GM19099 (cell line): ENCODE results near the gene MMP14.
A peak's percentile ranks its signal among the peaks of the same experiment; 100 is the strongest.

Experiments
- POLR2A ChIP-seq: IDR thresholded peaks from 3 replicates; pipeline ENCODE4 v1.6.1; 2011; ENCODE audit warnings: low read depth; ENCODE audit not compliant: insufficient read length; ENCODE audit errors: extremely low read depth

The MMP14 gene

DNA sequence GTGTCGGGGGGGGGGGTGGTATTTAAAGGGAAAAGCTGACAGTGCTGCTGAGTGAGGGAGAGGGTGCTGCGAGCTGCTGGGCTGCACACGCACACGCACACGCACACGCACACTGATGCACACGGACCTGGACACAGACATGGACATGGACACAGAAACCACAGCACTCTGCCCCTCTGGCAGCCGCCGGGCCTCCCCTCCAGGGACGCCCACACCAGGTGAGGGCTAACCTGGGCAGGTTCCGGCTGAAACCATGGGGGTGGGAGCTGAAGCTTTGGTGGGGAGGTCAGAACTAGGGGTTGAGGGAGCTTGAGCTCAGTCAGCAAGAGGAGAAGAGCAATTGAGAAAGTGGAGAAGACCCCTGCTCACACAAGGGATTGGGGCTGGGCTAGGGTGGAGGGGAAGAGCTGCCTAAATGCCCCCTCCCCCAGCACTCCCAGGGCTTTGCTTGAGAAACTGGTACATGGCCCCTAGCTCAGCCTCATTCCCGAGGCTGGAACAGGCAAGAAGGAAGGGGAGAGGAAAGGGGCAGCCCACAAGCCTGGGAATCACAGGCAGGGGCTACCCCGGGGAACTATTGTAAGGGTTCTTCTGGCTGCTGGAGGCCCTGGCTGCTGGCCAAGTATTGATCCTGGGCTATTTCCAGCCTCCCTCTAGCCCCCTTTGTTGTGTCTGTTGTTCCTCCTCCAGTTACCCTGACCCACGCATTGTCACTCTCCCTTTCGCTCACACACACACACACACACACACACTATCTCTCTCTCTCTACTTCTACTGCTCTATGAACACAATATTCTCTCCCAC is 47.0 kb downstream of the MMP14 start, which contains the start of gene REM2:
Gene REM2, plus strand, starts transcription at position 50 of the 804 bp plus-strand sequence. Its CDS starts 66 bp downstream, at position 116.
- TF ChIP-seq POLR2A, result no peak

- no peak for TF ChIP-seq POLR2A
Observed at GRCh38 chr14:22884076-22884737, 47.8 kb downstream of the MMP14 start.

- no peak for TF ChIP-seq POLR2A
Observed at GRCh38 chr14:22884738-22885523, 48.5 kb downstream of the MMP14 start.

DNA sequence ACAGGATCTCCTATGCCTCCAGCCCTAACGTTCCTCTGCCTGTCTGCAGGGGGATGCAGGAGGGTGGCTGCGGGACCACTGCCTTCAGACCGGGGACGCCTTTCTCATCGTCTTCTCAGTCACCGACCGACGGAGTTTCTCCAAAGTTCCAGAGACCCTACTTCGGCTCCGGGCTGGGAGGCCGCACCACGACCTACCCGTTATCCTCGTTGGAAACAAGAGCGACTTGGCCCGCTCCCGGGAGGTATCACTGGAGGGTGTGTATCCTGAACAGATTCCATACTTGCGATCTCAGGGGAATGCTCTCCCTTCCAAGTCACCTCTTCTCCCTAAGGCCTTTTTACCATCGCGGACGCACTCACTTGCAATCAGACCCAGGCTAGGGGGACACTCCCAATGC is 49.6 kb downstream of the MMP14 start:
- no peak for TF ChIP-seq POLR2A

DNA sequence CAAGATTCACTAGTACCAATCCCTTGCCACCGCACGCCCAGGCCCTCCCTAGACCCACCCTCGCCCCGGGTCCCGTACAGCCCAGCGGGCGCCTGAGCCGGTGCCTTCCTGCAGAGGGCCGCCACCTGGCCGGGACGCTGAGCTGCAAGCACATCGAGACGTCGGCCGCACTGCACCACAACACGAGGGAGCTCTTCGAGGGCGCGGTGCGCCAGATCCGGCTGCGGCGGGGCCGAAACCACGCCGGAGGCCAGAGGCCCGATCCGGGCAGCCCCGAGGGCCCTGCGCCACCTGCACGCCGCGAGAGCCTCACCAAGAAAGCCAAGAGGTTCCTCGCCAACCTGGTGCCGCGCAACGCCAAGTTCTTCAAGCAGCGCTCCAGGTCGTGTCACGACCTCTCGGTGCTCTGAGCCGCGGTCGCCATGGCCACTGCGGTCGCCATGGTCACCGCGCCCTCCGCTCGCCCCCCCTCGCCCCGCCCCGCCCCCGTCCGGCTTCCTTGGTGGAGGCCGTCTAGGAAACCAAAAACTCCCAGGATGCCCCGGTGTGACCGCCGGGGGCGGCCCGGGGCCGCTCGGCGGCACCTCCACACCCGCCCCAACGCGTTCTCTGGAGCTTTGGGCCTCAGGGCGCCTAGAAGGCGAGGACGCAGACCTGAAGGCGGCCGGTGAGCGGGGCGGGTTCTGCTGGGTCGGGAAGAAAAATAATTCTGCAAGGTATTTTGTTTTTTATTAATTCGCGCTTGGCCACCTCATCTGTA is 50.3 kb downstream of the MMP14 start:
- peak; percentile 77 for TF ChIP-seq POLR2A

GRCh38 chr14:22887260-22887989 is 51.0 kb downstream of the MMP14 start:
- TF ChIP-seq POLR2A, result no peak

- peak; percentile 60 for TF ChIP-seq POLR2A
Observed at GRCh38 chr14:22887990-22888378, 51.6 kb downstream of the MMP14 start.

DNA sequence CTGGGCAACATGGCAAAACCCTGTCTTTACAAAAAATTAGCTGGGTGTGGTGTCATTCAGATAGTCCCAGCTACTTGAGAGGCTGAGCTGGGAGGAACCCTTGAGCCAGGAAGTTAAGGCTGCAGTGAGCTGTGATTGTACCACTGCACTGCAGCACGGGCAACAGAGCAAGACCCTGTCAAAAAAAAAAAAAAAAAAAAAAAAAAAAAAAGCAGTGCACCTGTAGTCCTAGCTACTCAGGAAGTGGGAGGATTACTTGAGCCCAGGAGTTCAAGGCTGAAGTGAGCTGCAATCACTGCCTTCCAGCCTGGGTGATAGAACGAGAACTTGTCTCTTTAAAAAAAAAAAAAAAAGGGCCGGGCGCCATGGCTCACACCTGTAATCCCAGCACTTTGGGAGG is 52.3 kb downstream of the MMP14 start:
- TF ChIP-seq POLR2A, result no peak

DNA sequence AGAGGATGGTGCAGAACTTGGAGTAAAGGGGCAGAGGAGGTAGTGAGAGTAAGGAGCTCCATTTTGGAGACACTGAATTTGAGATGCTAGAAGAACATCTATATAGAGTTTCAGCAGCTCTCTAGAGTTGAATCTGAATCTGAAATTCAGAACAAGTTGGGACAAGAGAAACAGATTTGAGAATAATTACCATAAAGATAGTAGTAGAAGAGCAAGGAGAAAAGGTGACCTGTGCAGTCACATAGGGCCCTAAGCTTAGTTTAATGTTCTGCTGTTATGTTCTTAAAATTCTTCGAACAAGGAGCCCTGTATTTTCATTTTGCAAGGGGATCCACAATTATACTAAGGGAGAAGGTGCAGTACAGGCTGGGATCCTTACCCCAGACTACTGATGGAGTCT is 54.0 kb downstream of the MMP14 start:
- TF ChIP-seq POLR2A, result no peak

GRCh38 chr14:22892488-22892887 is 56.1 kb downstream of the MMP14 start:
- TF ChIP-seq POLR2A, result no peak

- no peak for TF ChIP-seq POLR2A
Observed at GRCh38 chr14:22893706-22894105, 57.3 kb downstream of the MMP14 start.

GRCh38 chr14:22895402-22895801 is 59.0 kb downstream of the MMP14 start:
- no peak for TF ChIP-seq POLR2A

DNA sequence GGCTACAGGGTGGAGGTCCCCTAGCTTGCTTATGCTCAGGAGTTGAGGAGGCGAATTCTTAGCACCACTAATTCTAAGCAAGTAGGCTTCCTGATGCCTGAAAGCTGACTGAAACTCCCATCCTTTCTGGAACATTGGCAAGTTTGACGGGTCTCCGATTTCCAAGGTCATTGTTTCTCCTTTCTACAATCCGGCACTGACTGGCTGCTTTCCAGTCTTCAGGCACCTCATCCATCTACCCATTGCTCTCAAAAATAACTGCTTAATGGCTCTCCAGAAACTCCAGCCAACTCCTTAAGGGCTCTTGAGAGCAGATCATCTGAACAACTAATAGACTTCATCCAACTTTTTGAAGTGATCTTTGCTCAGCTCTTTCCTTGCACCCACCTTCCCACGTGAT is 60.0 kb downstream of the MMP14 start:
- TF ChIP-seq POLR2A, result no peak

GRCh38 chr14:22896760-22897159 is 60.4 kb downstream of the MMP14 start:
- TF ChIP-seq POLR2A, result no peak
